Stimulated activated CD8-positive, alpha-beta memory T cell treated with anti-CD3 and anti-CD28 coated beads, Interleukin-12 subunit alpha, Interleukin-12 subunit beta, amount 100 ng/mL, for 24 hours (primary cell): ENCODE results near the gene TP73.

Experiments
- DNase-seq: peaks from one replicate; pipeline ENCODE4 v3.0.0-alpha.2; 2020; ENCODE audit errors: extremely low read depth

TP73 gene

DNA sequence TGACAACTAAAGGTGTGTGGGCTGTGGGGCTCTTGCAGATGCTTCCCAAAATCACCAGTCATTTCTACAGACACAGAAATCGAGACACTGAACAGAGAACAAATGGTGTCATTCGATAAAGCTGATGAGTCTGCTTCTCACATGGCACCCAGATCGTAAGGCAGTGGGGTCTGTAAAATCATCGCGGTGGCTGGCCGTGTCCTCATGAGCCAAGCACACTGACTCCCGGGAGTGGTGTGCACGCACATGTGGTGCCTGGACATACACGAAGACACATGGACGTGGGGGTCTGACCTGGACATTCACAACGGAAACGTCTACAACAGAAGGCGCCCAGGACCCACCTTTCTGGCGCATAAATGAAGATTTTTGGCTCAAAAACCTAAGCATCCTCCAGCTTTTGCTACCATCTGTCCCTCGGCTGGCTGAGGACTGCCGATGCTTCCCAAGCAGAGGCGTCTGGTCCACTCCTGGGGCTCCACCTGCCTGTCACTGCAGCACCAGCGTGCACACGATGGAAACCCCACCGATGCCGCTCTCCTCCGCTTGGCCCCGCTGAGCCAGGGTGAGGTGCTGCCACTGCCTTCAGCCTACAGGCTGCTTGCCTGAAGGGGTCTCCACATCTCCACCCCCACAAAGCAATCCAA is 127.1 kb downstream of the TP73 start:
- DNase-seq: no peak

DNA sequence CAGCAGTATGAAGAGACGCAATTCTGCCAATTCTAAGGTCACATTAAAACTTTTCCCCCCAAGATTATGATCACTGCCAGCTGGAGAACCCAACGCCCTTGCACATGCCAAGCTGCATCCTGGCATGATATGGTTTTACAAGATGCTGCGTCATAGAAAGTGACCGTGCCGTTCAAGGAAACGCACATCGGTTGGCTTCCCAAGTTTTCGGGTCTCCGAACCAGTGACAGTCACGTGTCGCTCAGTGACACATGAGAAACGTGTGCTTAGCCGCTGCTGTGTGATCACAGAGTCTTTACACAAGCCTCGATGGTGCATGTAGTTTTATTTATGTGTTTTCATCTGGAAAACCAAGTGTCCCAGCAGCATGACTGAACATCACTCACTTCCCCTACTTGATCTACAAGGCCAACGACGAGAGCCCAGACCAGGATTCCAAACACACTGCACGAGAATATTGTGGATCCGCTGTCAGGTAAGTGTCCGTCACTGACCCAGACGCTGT is 127.6 kb downstream of the TP73 start:
- no peak for DNase-seq

DNA sequence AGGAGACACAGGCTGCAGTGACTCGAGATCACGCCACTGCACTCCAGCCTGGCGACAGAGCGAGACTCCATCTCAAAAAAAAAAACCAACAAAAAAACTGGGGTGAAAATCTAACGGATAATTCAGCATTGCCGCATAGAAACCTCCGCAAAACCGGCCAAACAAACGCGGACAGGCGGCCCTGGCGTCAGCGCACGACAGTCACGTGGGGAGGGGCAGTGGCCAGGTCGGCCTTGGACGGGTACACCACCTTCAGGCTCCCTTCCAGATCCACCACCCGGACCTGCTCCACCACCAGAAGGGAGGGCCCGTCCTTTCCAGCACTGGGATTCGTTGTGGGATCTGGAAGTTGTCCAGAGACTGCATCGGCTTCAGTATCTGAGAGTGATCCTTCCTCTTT is 128.6 kb downstream of the TP73 start:
- DNase-seq: no peak

DNA sequence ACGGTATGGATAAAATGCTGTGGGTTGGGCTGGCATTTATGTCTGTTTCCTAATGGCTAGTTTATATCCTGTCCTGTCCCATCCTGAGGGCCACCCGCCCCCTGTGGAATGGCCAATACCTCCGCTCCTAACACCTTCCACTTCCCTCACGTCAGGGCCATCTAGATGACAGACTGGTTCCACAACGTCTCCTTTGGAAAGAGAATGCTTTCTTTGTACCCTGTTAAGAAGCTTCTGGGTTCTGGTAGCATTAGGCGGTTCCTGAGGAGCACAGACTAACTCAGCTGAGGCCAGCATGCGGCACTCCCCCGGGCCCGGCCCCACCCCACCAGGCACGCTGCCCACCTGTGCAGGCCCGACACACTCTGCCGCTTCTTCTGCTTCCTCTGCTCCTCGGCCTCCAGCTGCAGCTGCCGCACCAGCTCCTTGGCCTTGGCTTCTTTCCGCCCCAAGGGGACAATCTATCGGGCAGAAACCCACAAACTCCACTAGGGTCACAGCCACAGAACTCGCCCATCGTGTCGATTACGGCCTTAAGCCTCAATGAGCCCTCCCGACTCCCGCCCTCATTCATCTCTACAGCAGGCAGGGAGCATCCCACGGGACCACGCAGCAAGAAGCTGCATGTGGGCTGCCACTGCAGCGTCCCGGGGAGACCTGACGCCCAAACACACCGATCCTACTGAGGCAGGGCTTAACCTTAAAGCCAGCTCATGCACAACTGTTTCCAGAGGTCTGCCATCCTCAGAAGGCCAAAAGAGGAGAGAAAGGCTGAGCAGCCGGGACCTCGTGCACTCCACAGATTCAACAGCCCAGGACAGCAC is 131.5 kb downstream of the TP73 start:
- DNase-seq: no peak

DNA sequence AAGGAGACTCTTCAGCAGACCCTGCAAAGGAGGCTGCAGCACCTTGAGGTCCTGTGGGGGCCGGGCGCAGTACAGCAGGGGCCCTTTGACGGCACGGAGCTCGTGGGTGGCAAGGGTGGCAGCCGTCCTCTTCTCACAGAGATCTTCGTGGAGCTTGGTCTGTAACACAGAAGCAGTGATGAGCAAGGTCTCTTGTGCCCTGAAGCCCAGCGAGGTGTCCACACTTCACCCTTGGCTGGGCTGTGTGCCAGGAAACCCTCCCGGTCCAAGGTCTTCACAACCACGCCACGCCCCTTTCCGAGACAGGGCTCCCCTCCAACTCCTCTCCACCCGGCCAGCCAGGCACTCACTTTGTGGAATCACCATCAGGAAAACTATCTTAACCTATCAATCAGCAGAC is 132.7 kb downstream of the TP73 start:
- no peak for DNase-seq

DNA sequence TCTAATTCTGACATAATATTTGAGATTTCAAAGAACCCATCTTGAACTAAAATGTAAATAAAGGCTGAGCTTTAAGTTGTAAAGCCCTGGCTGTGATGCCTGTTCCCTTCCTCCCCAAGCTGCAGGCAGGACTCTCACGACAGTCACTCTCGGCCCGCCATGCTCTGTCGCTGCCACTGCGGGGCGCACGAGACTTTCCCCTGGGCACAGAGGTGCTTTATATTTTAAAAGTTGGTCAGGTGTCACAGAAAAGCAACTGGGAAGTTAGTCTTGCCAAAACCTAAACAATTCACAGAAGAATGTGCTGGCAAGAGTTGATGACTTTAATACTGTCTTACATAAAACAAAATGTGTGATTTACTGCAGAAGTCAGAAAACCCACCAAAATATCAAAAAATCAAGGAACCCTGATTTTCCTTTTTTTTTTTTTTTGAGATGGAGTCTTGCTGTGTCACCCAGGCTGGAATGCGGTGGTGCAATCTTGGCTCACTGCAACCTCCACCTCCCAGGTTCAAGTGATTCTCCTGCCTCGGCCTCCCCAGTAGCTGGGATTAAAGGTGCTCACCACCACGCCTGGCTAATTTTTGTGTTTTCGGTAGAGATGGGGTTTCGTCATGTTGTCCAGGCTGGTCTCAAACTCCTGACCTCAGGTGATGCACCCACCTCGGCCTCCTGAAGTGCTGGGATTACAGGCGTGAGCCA is 133.3 kb downstream of the TP73 start:
- no peak for DNase-seq
